Measurements from ENCODE around the gene ECI1. TPM values are rescaled to one million over a fixed set of nuclear protein-coding genes. Genes with fewer than 3 reads are reported as not detected.

Gene ECI1
- total RNA-seq, result 10.5 TPM

- Histone ChIP-seq H3K4me3 (ENCODE audit: low read length) (peak within 1 kb of the TSS; percentile 56), H3K27me3 (ENCODE audit: insufficient read depth, low read length) (no peaks in the 10 kb centered on the region), H3K9me3 (ENCODE audit: low read depth, low read length) (no peaks in the 10 kb centered on the region), H3K4me1 (ENCODE audit: insufficient read depth, low read length) (peaks cover 17% of the 10 kb centered on the region)
Observed at GRCh38 chr16:2251296-2252111, at the start of gene ECI1. Gene ECI1 (minus strand): TSS chr16:2251587. CDS start chr16:2251566, 21 bp downstream.

- H3K4me1 ChIP-seq (ENCODE audit: insufficient read depth, low read length), result no peaks in the 10 kb centered on the region
- no peak overlapping the region for H3K4me3 ChIP-seq (ENCODE audit: low read length)
- H3K9me3 ChIP-seq (ENCODE audit: low read depth, low read length), result no peaks in the 10 kb centered on the region
- H3K27me3 ChIP-seq (ENCODE audit: insufficient read depth, low read length), result no peaks in the 10 kb centered on the region
Observed at GRCh38 chr16:2299915-2300192, 48.5 kb upstream of the ECI1 start.

DNA sequence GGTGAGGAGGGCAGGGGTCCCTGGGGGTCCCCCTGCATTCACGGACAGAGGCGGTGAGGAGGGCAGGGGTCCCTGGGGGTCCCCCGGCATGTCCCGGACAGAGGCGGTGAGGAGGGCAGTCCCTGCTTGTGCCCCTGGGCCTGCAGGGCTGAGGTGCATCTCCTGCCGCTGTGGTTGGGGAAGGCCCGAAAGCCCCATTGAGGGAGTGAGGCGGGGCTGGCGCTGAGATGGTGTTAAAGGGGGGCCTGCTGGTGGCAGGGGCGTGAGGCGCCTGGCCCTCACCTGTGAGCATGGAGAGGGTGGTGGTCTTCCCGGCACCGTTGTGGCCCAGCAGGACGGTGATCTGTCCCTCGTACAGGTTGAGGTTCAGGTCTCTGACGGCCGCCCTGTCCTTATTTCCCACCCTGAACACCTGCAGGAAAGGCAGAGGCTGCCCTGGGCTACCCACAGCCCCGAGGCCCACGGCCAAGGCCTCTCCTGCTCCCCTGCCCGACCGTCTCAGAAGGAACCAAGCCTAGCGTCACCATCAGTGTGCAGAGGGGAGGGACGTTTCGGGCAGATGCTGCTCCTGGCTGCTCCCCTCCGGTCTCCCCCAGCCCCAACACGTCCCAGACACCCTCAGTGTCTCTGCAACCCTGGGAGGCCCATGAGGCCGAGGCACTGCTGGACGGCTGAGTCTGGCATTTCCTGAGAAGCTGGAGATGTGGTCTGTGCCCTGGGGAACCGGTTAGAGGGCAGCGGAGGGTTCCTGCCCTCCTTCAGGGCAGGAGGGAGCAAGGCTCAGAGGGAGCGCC lies 47.9 kb upstream of the ECI1 start:
- H3K4me3 ChIP-seq (ENCODE audit: low read length), result no peak overlapping the region

DNA sequence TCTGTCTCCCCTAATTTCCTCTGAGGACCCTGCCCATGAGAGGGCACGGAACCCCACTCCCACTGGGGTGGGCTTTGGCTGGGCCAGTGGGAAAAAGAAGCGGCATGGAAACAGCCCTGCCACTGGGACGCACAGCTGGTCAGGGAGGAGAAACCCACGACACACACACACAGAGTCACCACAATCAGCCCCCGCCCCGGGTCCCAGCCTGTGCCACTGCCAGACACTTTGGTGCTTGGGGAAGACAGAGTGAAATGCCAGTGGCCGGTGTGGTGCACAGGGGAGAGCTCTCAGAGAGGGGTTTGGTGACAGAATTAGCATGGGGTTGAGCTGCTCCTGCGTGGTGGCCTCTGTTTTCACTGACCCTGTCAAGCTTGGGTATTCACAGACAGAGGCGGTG lies 47.2 kb upstream of the ECI1 start:
- Histone ChIP-seq H3K4me1 (ENCODE audit: insufficient read depth, low read length) (no peaks in the 10 kb centered on the region), H3K9me3 (ENCODE audit: low read depth, low read length) (no peaks in the 10 kb centered on the region), H3K4me3 (ENCODE audit: low read length) (no peak overlapping the region), H3K27me3 (ENCODE audit: insufficient read depth, low read length) (no peaks in the 10 kb centered on the region)

More for the DNA sequence above, 47.9 kb upstream of the ECI1 start:
- no peaks in the 10 kb centered on the region for H3K27me3 ChIP-seq (ENCODE audit: insufficient read depth, low read length)
- no peaks in the 10 kb centered on the region for H3K9me3 ChIP-seq (ENCODE audit: low read depth, low read length)
- H3K4me1 ChIP-seq (ENCODE audit: insufficient read depth, low read length), result no peaks in the 10 kb centered on the region

GRCh38 chr16:2297506-2297860 lies 46.1 kb upstream of the ECI1 start:
- no peaks in the 10 kb centered on the region for H3K4me1 ChIP-seq (ENCODE audit: insufficient read depth, low read length)
- no peaks in the 10 kb centered on the region for H3K27me3 ChIP-seq (ENCODE audit: insufficient read depth, low read length)
- H3K4me3 ChIP-seq (ENCODE audit: low read length), result no peak overlapping the region
- H3K9me3 ChIP-seq (ENCODE audit: low read depth, low read length), result no peaks in the 10 kb centered on the region

GRCh38 chr16:2296661-2297505 lies 45.5 kb upstream of the ECI1 start:
- Histone ChIP-seq H3K4me3 (ENCODE audit: low read length) (no peak overlapping the region), H3K9me3 (ENCODE audit: low read depth, low read length) (no peaks in the 10 kb centered on the region), H3K4me1 (ENCODE audit: insufficient read depth, low read length) (no peaks in the 10 kb centered on the region), H3K27me3 (ENCODE audit: insufficient read depth, low read length) (no peaks in the 10 kb centered on the region)

- H3K27me3 ChIP-seq (ENCODE audit: insufficient read depth, low read length), result no peaks in the 10 kb centered on the region
- no peak overlapping the region for H3K4me3 ChIP-seq (ENCODE audit: low read length)
- no peaks in the 10 kb centered on the region for H3K9me3 ChIP-seq (ENCODE audit: low read depth, low read length)
- no peaks in the 10 kb centered on the region for H3K4me1 ChIP-seq (ENCODE audit: insufficient read depth, low read length)
Observed at GRCh38 chr16:2295056-2295798, 43.8 kb upstream of the ECI1 start.

DNA sequence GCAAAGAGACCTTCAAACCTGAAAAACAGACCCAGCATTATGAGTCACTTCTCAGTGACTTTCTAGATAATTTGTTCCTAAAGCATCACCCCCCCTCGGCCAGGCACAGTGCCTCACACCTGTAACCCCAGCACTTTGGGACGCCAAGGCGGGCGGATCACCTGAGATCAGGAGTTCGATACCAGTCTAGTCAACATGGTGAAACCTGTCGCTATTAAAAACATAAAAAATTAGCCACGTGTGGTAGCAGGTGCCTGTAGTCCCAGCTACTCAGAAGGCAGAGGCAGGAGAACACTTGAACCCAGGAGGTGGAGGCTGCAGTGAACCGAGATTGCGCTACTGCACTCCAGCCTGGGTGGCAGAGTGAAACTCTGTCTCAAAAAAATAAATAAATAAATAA lies 40.8 kb upstream of the ECI1 start:
- no peak overlapping the region for H3K4me3 ChIP-seq (ENCODE audit: low read length)
- no peaks in the 10 kb centered on the region for H3K9me3 ChIP-seq (ENCODE audit: low read depth, low read length)
- no peaks in the 10 kb centered on the region for H3K27me3 ChIP-seq (ENCODE audit: insufficient read depth, low read length)
- no peaks in the 10 kb centered on the region for H3K4me1 ChIP-seq (ENCODE audit: insufficient read depth, low read length)

DNA sequence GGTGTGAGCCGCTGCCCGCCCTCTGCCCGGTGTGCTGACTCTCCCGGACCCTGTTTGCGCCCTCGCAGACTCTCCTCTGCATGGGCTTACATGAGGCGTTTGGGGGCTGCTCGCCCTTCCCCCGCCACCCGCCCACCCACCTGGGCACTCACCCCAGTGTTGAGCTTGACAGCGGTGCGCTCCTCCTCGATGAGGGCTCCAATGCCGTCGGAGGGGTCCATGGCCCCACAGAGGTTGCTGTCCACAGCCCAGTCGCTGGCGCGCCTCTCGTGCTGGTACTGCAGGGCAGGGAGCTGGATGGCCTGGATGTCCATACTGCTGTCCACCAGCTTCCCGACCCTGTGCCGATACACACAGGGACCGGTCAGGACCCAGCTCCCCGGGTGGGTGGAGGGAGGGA lies 37.9 kb upstream of the ECI1 start:
- no peaks in the 10 kb centered on the region for H3K4me1 ChIP-seq (ENCODE audit: insufficient read depth, low read length)
- no peak overlapping the region for H3K4me3 ChIP-seq (ENCODE audit: low read length)
- no peaks in the 10 kb centered on the region for H3K9me3 ChIP-seq (ENCODE audit: low read depth, low read length)
- no peaks in the 10 kb centered on the region for H3K27me3 ChIP-seq (ENCODE audit: insufficient read depth, low read length)

DNA sequence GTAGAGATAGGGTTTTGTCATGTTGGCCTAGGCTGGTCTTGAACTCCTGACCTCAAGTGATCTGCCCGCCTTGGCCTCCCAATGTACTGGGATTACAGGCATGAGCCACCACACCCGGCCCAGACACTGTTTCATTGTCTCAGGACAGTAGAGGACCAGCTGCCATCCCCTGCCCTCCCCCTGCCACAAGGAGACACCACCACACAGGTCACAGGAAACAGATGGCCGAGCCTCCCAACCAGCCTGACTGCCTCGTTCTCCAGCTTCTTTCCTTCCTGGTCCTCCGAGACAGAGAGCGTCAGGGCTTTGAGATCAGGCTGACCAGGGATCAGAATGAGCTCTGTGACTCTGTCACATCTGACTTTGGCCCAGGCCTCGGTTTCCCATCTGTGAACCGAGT lies 37.3 kb upstream of the ECI1 start:
- H3K27me3 ChIP-seq (ENCODE audit: insufficient read depth, low read length), result no peaks in the 10 kb centered on the region
- H3K4me1 ChIP-seq (ENCODE audit: insufficient read depth, low read length), result no peaks in the 10 kb centered on the region
- H3K4me3 ChIP-seq (ENCODE audit: low read length), result no peak overlapping the region
- H3K9me3 ChIP-seq (ENCODE audit: low read depth, low read length), result no peaks in the 10 kb centered on the region

- Histone ChIP-seq H3K4me1 (ENCODE audit: insufficient read depth, low read length) (no peaks in the 10 kb centered on the region), H3K4me3 (ENCODE audit: low read length) (no peak overlapping the region), H3K27me3 (ENCODE audit: insufficient read depth, low read length) (no peaks in the 10 kb centered on the region), H3K9me3 (ENCODE audit: low read depth, low read length) (no peaks in the 10 kb centered on the region)
Observed at GRCh38 chr16:2287916-2288547, 36.6 kb upstream of the ECI1 start.

DNA sequence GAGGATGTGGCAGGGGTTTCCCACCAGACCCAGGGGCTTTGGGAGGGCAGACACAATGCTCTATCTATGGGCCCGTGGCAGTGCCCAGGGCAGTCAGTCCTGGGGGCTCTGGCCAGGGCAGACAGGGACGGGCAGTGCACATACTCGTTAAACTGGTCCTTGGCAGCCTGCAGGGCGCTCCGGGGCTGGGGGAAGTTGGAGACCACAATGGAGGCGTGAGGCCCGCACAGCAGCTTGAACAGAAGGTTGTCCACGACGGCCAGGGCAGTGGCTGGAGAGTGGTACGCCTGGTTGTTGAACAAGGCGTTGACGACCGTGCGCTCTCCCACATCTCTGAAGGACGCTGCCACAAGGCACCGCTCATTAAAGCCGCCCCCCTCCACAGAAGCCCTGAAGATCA lies 35.2 kb upstream of the ECI1 start:
- H3K4me1 ChIP-seq (ENCODE audit: insufficient read depth, low read length), result no peaks in the 10 kb centered on the region
- H3K27me3 ChIP-seq (ENCODE audit: insufficient read depth, low read length), result no peaks in the 10 kb centered on the region
- no peaks in the 10 kb centered on the region for H3K9me3 ChIP-seq (ENCODE audit: low read depth, low read length)
- no peak overlapping the region for H3K4me3 ChIP-seq (ENCODE audit: low read length)

- no peaks in the 10 kb centered on the region for H3K27me3 ChIP-seq (ENCODE audit: insufficient read depth, low read length)
- H3K4me3 ChIP-seq (ENCODE audit: low read length), result no peak overlapping the region
- H3K4me1 ChIP-seq (ENCODE audit: insufficient read depth, low read length), result no peaks in the 10 kb centered on the region
- no peaks in the 10 kb centered on the region for H3K9me3 ChIP-seq (ENCODE audit: low read depth, low read length)
Observed at GRCh38 chr16:2285731-2286191, 34.4 kb upstream of the ECI1 start.

GRCh38 chr16:2284797-2285576 lies 33.6 kb upstream of the ECI1 start:
- Histone ChIP-seq H3K4me3 (ENCODE audit: low read length) (no peak overlapping the region), H3K27me3 (ENCODE audit: insufficient read depth, low read length) (no peaks in the 10 kb centered on the region), H3K9me3 (ENCODE audit: low read depth, low read length) (no peaks in the 10 kb centered on the region), H3K4me1 (ENCODE audit: insufficient read depth, low read length) (no peaks in the 10 kb centered on the region)
